Liver (tissue), 9 donors: ENCODE results near the gene EXD3. TPM values are rescaled to one million over a fixed set of nuclear protein-coding genes. Genes with fewer than 3 reads are reported as not detected.

Experiments used
- DNase-seq: peaks from one replicate; pipeline ENCODE4 v3.0.0-alpha.2; 2017; ENCODE audit warnings: low spot score
- H3K27ac ChIP-seq, 2 donors: one replicate each; pipeline ENCODE4 v1.7.0; 2013; ENCODE audit warnings: inconsistent platforms in 2 of 2, low read length in 2 of 2, control low read depth in 1 of 2, low read depth in 1 of 2, mild to moderate bottlenecking in 1 of 2
- H3K27me3 ChIP-seq, 4 donors: one replicate each; pipeline versions ENCODE4 v1.6.1 to v1.7.0; 2013; ENCODE audit warnings: low read length in 3 of 4, inconsistent platforms in 1 of 4, mild to moderate bottlenecking in 1 of 4, moderate library complexity in 1 of 4; ENCODE audit not compliant: control insufficient read depth in 4 of 4, insufficient read depth in 4 of 4
- H3K36me3 ChIP-seq, 4 donors: one replicate each; pipeline versions ENCODE4 v1.6.1 to v1.7.0; 2013; ENCODE audit warnings: low read length in 3 of 4, mild to moderate bottlenecking in 3 of 4, low read depth in 1 of 4, moderate library complexity in 1 of 4; ENCODE audit not compliant: control insufficient read depth in 4 of 4, insufficient read depth in 3 of 4
- H3K4me1 ChIP-seq, 4 donors: one replicate each; pipeline versions ENCODE4 v1.6.1 to v1.7.0; 2013; ENCODE audit warnings: low read length in 3 of 4, mild to moderate bottlenecking in 3 of 4, moderate library complexity in 1 of 4; ENCODE audit not compliant: control insufficient read depth in 4 of 4, insufficient read depth in 4 of 4
- H3K4me3 ChIP-seq, 3 donors: one replicate each; pipeline versions ENCODE4 v1.6.1 to v1.7.0; 2013; ENCODE audit warnings: low read length in 3 of 3, control low read depth in 1 of 3, low read depth in 1 of 3, mild to moderate bottlenecking in 1 of 3
- H3K9ac ChIP-seq, 2 donors: one replicate each; pipeline ENCODE4 v1.7.0; 2013; ENCODE audit warnings: low read length in 2 of 2, mild to moderate bottlenecking in 2 of 2, moderate library complexity in 2 of 2, control low read depth in 1 of 2, low read depth in 1 of 2
- H3K9me3 ChIP-seq, 4 donors: one replicate each; pipeline versions ENCODE4 v1.6.1 to v1.7.0; 2013; ENCODE audit warnings: low read length in 3 of 4; ENCODE audit not compliant: control insufficient read depth in 4 of 4
- CTCF ChIP-seq: fragments of 150-350 bp; IDR thresholded peaks from 2 replicates; pipeline ENCODE4 v1.5.1; 2017; ENCODE audit warnings: improper control_type of control experiment, low read depth, low read length; ENCODE audit not compliant: missing input control
- EGR1 ChIP-seq, 2 donors: IDR thresholded peaks; 2 replicates each; pipeline ENCODE4 v1.6.1; 2016 to 2018; ENCODE audit warnings: antibody characterized with exemption in 2 of 2, low read depth in 2 of 2
- FOXA1 ChIP-seq: IDR thresholded peaks from 2 replicates; pipeline ENCODE4 v1.6.1; 2016; ENCODE audit warnings: antibody characterized with exemption
- FOXA2 ChIP-seq: IDR thresholded peaks from 2 replicates; pipeline ENCODE4 v1.6.1; 2016; ENCODE audit warnings: antibody characterized with exemption
- GABPA ChIP-seq, 2 donors: IDR thresholded peaks in 1 of 2; conservative IDR thresholded peaks in 1 of 2; 2 replicates each; pipeline ENCODE4 v1.6.1; 2016; ENCODE audit warnings: antibody characterized with exemption in 2 of 2, mild to moderate bottlenecking in 1 of 2, moderate library complexity in 1 of 2
- HNF4A ChIP-seq, 2 donors: conservative IDR thresholded peaks; 2 replicates each; pipeline ENCODE4 v1.6.1; 2016; ENCODE audit warnings: antibody characterized with exemption in 2 of 2, mild to moderate bottlenecking in 2 of 2
- HNF4G ChIP-seq: IDR thresholded peaks from 2 replicates; pipeline ENCODE4 v1.6.1; 2016; ENCODE audit warnings: antibody characterized with exemption
- JUND ChIP-seq, 2 donors: IDR thresholded peaks; 2 replicates each; pipeline ENCODE4 v1.6.1; 2016; ENCODE audit warnings: antibody characterized with exemption in 2 of 2
- MAX ChIP-seq: IDR thresholded peaks from 2 replicates; pipeline ENCODE4 v1.6.1; 2016; ENCODE audit warnings: antibody characterized with exemption
- NR2F2 ChIP-seq: IDR thresholded peaks from 2 replicates; pipeline ENCODE4 v1.6.1; 2016; ENCODE audit warnings: antibody characterized with exemption
- RAD21 ChIP-seq, 2 donors: IDR thresholded peaks; 2 replicates each; pipeline ENCODE4 v1.6.1; 2016; ENCODE audit warnings: antibody characterized with exemption in 2 of 2, mild to moderate bottlenecking in 2 of 2
- REST ChIP-seq: IDR thresholded peaks from 2 replicates; pipeline ENCODE4 v1.6.1; 2016; ENCODE audit warnings: antibody characterized with exemption, mild to moderate bottlenecking
- RXRA ChIP-seq, 2 donors: IDR thresholded peaks; 2 replicates each; pipeline ENCODE4 v1.6.1; 2017 to 2018; ENCODE audit warnings: antibody characterized with exemption in 2 of 2, mild to moderate bottlenecking in 1 of 2
- SP1 ChIP-seq: IDR thresholded peaks from 2 replicates; pipeline ENCODE4 v1.6.1; 2018; ENCODE audit warnings: antibody characterized with exemption, mild to moderate bottlenecking
- TAF1 ChIP-seq: conservative IDR thresholded peaks from 2 replicates; pipeline ENCODE4 v1.6.1; 2016; ENCODE audit warnings: antibody characterized with exemption, mild to moderate bottlenecking
- YY1 ChIP-seq: IDR thresholded peaks from 2 replicates; pipeline ENCODE4 v1.6.1; 2016; ENCODE audit warnings: antibody characterized with exemption, mild to moderate bottlenecking
- ZBTB33 ChIP-seq: IDR thresholded peaks from 2 replicates; pipeline ENCODE4 v1.6.1; 2016; ENCODE audit warnings: antibody characterized with exemption
- WGBS: extraction: QIAGEN DNeasy Blood & Tissue Kit; methylation state at CpG from one replicate; pipeline ENCODE4 v1.1.7; 2013; 5-methylcytosine and 5-hydroxymethylcytosine counted together
- polyA plus RNA-seq, 2 donors: library from polyadenylated mRNA; stranded (reverse) in 1 of 2; unstranded in 1 of 2; fragments of 200-250 nt in 1 of 2; fragments of >200 nt in 1 of 2; fragmentation: Nextera tagmentation in 1 of 2; extraction: Ambion mirVana in 1 of 2; gene quantifications; one replicate each; pipeline versions ENCODE4 v1.2.1 to v1.2.3, GENCODE V29; 2013 to 2015
- total RNA-seq, 2 donors: library from RNA; depleted of rRNA; stranded (reverse); fragments of >200 nt; gene quantifications; one replicate each; pipeline ENCODE4 v1.2.3, GENCODE V29; 2014
- TF ChIP-seq, protein P1 (sequence below): IDR thresholded peaks from 2 replicates; pipeline ENCODE4 v1.6.1; 2016; ENCODE audit warnings: antibody characterized with exemption
- donor health status: healthy.
- donor health status: healthy.
- donor health status: healthy.
- donor health status: healthy.
- donor health status: healthy.

Gene EXD3
- total and polyA plus RNA-seq, 4 donors: 2.5 to 6.7 (median 3.7) TPM

DNA sequence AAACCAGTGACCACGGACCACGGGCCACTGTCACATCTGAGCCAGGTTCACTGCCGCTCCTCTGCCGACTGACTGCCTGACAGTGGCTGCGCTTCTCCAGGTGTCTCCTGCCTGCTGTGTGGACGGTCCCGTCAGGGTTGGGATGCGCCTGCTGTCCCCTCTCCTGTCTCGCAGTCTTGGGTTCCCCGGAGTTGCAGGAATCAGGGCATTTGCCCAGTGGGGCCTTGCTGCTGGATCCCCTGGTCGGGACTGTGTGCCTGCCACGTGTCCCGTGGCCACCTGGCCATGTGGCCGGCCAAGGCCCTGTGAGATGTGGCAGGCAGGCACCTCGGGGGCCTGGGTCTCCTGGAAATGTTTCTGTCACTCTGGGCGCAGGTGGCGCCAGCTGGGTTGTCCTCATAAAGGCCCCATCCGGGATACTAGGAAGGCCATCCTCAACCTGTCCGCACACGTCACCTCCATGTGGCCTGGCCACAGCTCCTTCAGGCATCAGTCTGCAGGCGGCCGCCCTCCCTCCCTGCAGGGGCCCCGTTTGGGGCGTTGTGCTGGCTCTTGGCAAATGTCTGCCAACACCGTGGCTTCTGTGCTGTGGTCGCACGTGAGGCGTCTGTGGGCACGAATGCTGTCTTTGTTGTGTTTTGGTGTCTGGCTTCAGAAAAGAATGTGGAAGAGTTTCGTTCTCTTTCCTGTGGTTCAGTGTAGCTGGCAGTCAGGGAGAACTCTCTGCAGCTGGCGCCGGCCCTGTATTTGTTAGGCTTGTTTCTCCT lies 151.8 kb downstream of the EXD3 start:
- Histone ChIP-seq H3K4me1 (peaks cover 9 to 53% (median 26%) of the 10 kb centered on the region in 4 donors), H3K9ac (no peak overlapping the region), H3K27me3 (no peaks in the 10 kb centered on the region), H3K4me3 (no peak overlapping the region), H3K27ac (no peak overlapping the region), H3K36me3 (peaks cover 0 to 14% (median 5%) of the 10 kb centered on the region in 4 donors), H3K9me3 (no peaks in the 10 kb centered on the region)
- 91% methylated on average over 32 of the region's 32 CpGs for WGBS
- TF ChIP-seq CTCF (no peak), FOXA2 (no peak), RAD21 (IDR thresholded peaks at IDR 0.05) (no peak), TAF1 (no peak), ZBTB33 (no peak), FOXA1 (no peak), EGR1 (IDR thresholded peaks at IDR 0.05; ENCODE audit: low read depth in 2 of 2) (no peak), GABPA (IDR thresholded peaks at IDR 0.05 in 1 of 2, conservative IDR thresholded peaks at IDR 0.05 in 1 of 2) (no peak), REST (no peak), JUND (IDR thresholded peaks at IDR 0.05) (no peak), NR2F2 (no peak), MAX (no peak), HNF4G (no peak), HNF4A (conservative IDR thresholded peaks at IDR 0.05) (no peak), RXRA (IDR thresholded peaks at IDR 0.05) (no peak), YY1 (no peak), SP1 (no peak)
- TF ChIP-seq, protein P1, sequence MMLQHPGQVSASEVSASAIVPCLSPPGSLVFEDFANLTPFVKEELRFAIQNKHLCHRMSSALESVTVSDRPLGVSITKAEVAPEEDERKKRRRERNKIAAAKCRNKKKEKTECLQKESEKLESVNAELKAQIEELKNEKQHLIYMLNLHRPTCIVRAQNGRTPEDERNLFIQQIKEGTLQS: no peak
- DNase-seq: no peak
